Testis (tissue), 2 donors: ENCODE results near the gene ZNF221.

Experiments used
- CTCF ChIP-seq, 3 experiments: fragments of 450-650 bp in 2 of 3; fragments of 200-600 bp in 1 of 3; sonication (generic) in 1 of 3; IDR thresholded peaks; one replicate each; pipeline ENCODE4 v1.5.1; 2016 to 2019; ENCODE audit warnings: antibody characterized with exemption in 3 of 3, mild to moderate bottlenecking in 2 of 3, moderate library complexity in 1 of 3
- POLR2A ChIP-seq: fragments of 450-650 bp; IDR thresholded peaks from one replicate; pipeline ENCODE4 v1.6.1; 2017; ENCODE audit warnings: antibody characterized with exemption, mild to moderate bottlenecking, moderate library complexity

DNA sequence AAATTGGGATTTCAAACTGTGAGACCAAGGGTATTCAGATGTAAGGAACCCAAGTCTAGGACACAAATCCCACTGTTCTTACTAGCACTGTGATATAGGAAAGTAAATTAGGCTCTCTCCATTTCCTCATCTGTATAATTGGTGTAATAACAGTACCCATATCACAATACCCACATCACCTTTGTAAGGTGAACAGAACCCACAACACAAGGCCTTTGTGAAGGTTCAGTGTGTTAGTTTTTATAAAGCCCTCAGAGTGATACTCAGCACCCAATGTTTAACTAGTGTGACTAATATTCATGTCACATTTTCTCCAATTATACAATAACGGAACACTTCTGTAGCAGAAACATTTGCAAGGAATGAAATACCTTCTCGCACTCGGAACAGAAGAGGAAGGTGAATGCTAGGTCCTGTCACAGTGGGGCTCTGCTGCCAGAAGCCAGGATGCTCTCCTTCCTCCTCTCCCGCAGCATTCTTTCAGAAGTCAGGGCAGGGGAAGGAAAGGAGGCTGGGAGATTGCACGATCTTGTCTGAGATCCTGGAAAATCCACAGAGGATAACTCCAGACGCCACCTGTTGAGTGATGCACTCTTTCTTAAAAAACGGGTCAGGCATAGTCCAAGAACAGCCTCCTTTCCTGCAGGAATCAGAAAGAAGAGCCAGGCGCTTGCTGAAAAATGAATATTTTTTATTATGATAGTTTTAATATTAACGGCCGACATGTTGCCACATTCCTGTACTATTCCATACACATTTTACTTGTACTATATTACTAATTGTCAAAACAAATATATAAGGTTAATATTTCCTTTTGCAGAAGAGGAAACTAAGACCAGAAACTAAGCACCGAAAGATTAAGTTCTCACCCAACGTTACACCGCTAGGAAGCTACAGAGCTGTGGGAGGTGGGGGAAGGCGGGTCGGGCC is 16.7 kb upstream of the ZNF221 start:
- no peak for TF ChIP-seq CTCF (IDR thresholded peaks at IDR 0.05)
- TF ChIP-seq POLR2A, result no peak
